IMR-90 (cell line): Measurements from ENCODE around the gene RIN1. TPM values are rescaled to one million over a fixed set of nuclear protein-coding genes. Genes with fewer than 3 reads are reported as not detected.

Source experiments
- ATAC-seq: fragments of 200-7000 bp; cut with Tn5 transposase; 2 replicates; pipeline ENCODE4 v1.9.1; 2020; ENCODE audit warnings: low read depth, mild to moderate bottlenecking, moderate library complexity
- BruUV-seq: library from RNA; stranded (reverse); fragments of 400-500 nt; replicated peaks from 2 replicates; lab custom pipeline; 2021; lab: Mats Ljungman, UMichigan
- CTCF ChIA-PET: fragments of 300-600 bp; formaldehyde crosslinking; extraction: SDS; loops from one replicate; lab custom pipeline; 2021; ENCODE audit warnings: antibody characterized with exemption; lab: Yijun Ruan, JAX
- POLR2A ChIA-PET: fragments of 300-600 bp; sonication (Branson Sonifier 250); formaldehyde crosslinking; loops from one replicate; lab custom pipeline; 2022; ENCODE audit warnings: antibody characterized with exemption; ENCODE audit not compliant: unreplicated experiment; lab: Charles Lee
- DNase-seq: peaks from one replicate; pipeline ENCODE4 v3.0.0; 2013
- H2AFZ ChIP-seq: replicated peaks from 2 replicates; pipeline ENCODE3; 2013; ENCODE audit warnings: low read length, mild to moderate bottlenecking; ENCODE audit not compliant: poor library complexity
- H2AK5ac ChIP-seq: 2 replicates; pipeline ENCODE4 v1.6.1; 2013; ENCODE audit warnings: low read depth, low read length, inconsistent platforms
- H2AK9ac ChIP-seq: replicated peaks from 2 replicates; pipeline ENCODE3; 2013; ENCODE audit warnings: mild to moderate bottlenecking, low read depth, low read length, moderate library complexity; ENCODE audit not compliant: poor library complexity
- H2BK120ac ChIP-seq: 2 replicates; pipeline ENCODE4 v1.6.1; 2013; ENCODE audit warnings: low read depth, low read length, inconsistent platforms
- H2BK15ac ChIP-seq: 3 replicates; pipeline ENCODE4 v1.6.1; 2013; ENCODE audit warnings: low read depth, low read length, inconsistent platforms
- H2BK20ac ChIP-seq: 2 replicates; pipeline ENCODE4 v1.6.1; 2013; ENCODE audit warnings: low read depth, mild to moderate bottlenecking, inconsistent platforms, low read length, moderate library complexity
- H2BK5ac ChIP-seq: 2 replicates; pipeline ENCODE4 v1.6.1; 2013; ENCODE audit warnings: mild to moderate bottlenecking, low read depth, low read length, inconsistent platforms; ENCODE audit not compliant: poor library complexity, severe bottlenecking
- H3K14ac ChIP-seq: replicated peaks from 2 replicates; pipeline ENCODE4 v1.6.1; 2013; ENCODE audit warnings: low read depth, low read length, inconsistent platforms
- H3K18ac ChIP-seq: 2 replicates; pipeline ENCODE4 v1.6.1; 2013; ENCODE audit warnings: low read depth, low read length, control low read depth
- H3K23ac ChIP-seq: 2 replicates; pipeline ENCODE4 v1.6.1; 2013; ENCODE audit warnings: low read depth, low read length, inconsistent platforms
- H3K27ac ChIP-seq: 2 replicates; pipeline ENCODE4 v1.5.1; 2013; ENCODE audit warnings: mild to moderate bottlenecking, control low read depth, low read length; ENCODE audit not compliant: insufficient read depth
- H3K27me3 ChIP-seq: 2 replicates; pipeline ENCODE4 v1.6.1; 2013; ENCODE audit warnings: low read length; ENCODE audit not compliant: control insufficient read depth, insufficient read depth
- H3K36me3 ChIP-seq: 2 replicates; pipeline ENCODE4 v1.6.1; 2013; ENCODE audit warnings: low read length, mixed read lengths; ENCODE audit not compliant: control insufficient read depth, insufficient read depth
- H3K4ac ChIP-seq: 2 replicates; pipeline ENCODE4 v1.6.1; 2013; ENCODE audit warnings: low read depth, low read length, inconsistent platforms
- H3K4me1 ChIP-seq: 2 replicates; pipeline ENCODE4 v1.6.1; 2013; ENCODE audit warnings: low read length, mixed read lengths; ENCODE audit not compliant: control insufficient read depth, insufficient read depth
- H3K4me2 ChIP-seq: 2 replicates; pipeline ENCODE4 v1.6.1; 2013; ENCODE audit warnings: low read depth, mild to moderate bottlenecking, control low read depth, low read length, moderate library complexity
- H3K4me3 ChIP-seq: 2 replicates; pipeline ENCODE4 v1.5.1; 2013; ENCODE audit warnings: low read depth, mild to moderate bottlenecking, control low read depth, low read length, moderate library complexity; ENCODE audit not compliant: insufficient read depth
- H3K56ac ChIP-seq: 2 replicates; pipeline ENCODE4 v1.6.1; 2013; ENCODE audit warnings: low read length, inconsistent platforms; ENCODE audit not compliant: insufficient read depth; ENCODE audit errors: extremely low read depth
- H3K79me1 ChIP-seq, 2 experiments: 2 replicates each; pipeline ENCODE4 v1.6.1; 2013; ENCODE audit warnings: low read length in 2 of 2, inconsistent platforms in 1 of 2, low read depth in 1 of 2
- H3K9ac ChIP-seq: 2 replicates; pipeline ENCODE4 v1.6.1; 2013; ENCODE audit warnings: low read depth, low read length, control low read depth
- H3K9me1 ChIP-seq: 2 replicates; pipeline ENCODE4 v1.6.1; 2013; ENCODE audit warnings: low read length, inconsistent platforms; ENCODE audit not compliant: insufficient read depth
- H3K9me3 ChIP-seq: 2 replicates; pipeline ENCODE4 v1.6.1; 2013; ENCODE audit warnings: low read length; ENCODE audit not compliant: control insufficient read depth, insufficient read depth
- H4K20me1 ChIP-seq: 2 replicates; pipeline ENCODE4 v1.6.1; 2013; ENCODE audit warnings: low read length, inconsistent platforms; ENCODE audit not compliant: insufficient read depth
- H4K5ac ChIP-seq: 2 replicates; pipeline ENCODE4 v1.6.1; 2013; ENCODE audit warnings: mild to moderate bottlenecking, low read depth, low read length, control low read depth
- H4K8ac ChIP-seq, 2 experiments: 2 replicates each; pipeline ENCODE4 v1.6.1; 2013; ENCODE audit warnings: low read depth in 2 of 2, low read length in 2 of 2, control low read depth in 1 of 2, inconsistent platforms in 1 of 2
- H4K91ac ChIP-seq: 2 replicates; pipeline ENCODE4 v1.6.1; 2013; ENCODE audit warnings: low read depth, low read length, inconsistent platforms; ENCODE audit not compliant: insufficient read depth
- BHLHE40 ChIP-seq: fragments of 150-350 bp; IDR thresholded peaks from 2 replicates; pipeline ENCODE4 v1.6.1; 2016; ENCODE audit warnings: mild to moderate bottlenecking, low read depth, low read length
- CEBPB ChIP-seq: IDR thresholded peaks from 2 replicates; pipeline ENCODE4 v1.6.1; 2012; ENCODE audit warnings: low read depth, low read length, improper control_type of control experiment
- ELK1 ChIP-seq: fragments of 150-350 bp; IDR thresholded peaks from 2 replicates; pipeline ENCODE4 v1.6.1; 2016; ENCODE audit warnings: low read depth, mild to moderate bottlenecking, low read length, moderate library complexity, borderline replicate concordance
- MAFK ChIP-seq: IDR thresholded peaks from 2 replicates; pipeline ENCODE4 v1.6.1; 2012; ENCODE audit warnings: low read depth, low read length, improper control_type of control experiment
- RCOR1 ChIP-seq: IDR thresholded peaks from 2 replicates; pipeline ENCODE4 v1.6.1; 2012; ENCODE audit warnings: mild to moderate bottlenecking, low read length, improper control_type of control experiment; ENCODE audit not compliant: insufficient replicate concordance
- SMC3 ChIP-seq: fragments of 150-350 bp; IDR thresholded peaks from 2 replicates; pipeline ENCODE4 v1.6.1; 2016; ENCODE audit warnings: low read depth, mild to moderate bottlenecking, antibody characterized with exemption, low read length, moderate library complexity
- USF2 ChIP-seq: fragments of 150-350 bp; IDR thresholded peaks from 2 replicates; pipeline ENCODE4 v1.6.1; 2017; ENCODE audit warnings: mild to moderate bottlenecking, antibody characterized with exemption, low read length, low read depth
- WGBS, 2 experiments: methylation state at CpG; one replicate each; pipeline versions ENCODE4 v1.1.5 to v1.1.7; 2013; ENCODE audit warnings: missing lambda C conversion rate in 2 of 2; ENCODE audit not compliant: insufficient read length in 1 of 2; ENCODE audit errors: extremely low coverage in 2 of 2; 5-methylcytosine and 5-hydroxymethylcytosine counted together
- dilution Hi-C: fragments of 300-500 bp; cut with HindIII; formaldehyde crosslinking; loops from one replicate; pipeline ENCODE4 v1.14.3; 2018; ENCODE audit warnings: low sequenced_read_pairs; ENCODE audit not compliant: unreplicated experiment
- in situ Hi-C: fragments of 300-500 bp; cut with MboI; formaldehyde crosslinking; loops from 3 replicates; pipeline ENCODE4 v1.14.3; 2019; ENCODE audit warnings: low sequenced_read_pairs, inconsistent platforms, mixed read lengths
- intact Hi-C: fragments of 100-400 bp; cut with micrococcal nuclease; formaldehyde crosslinking; loops from 2 replicates; pipeline ENCODE4 v1.10.0; 2022
- polyA plus RNA-seq, 3 experiments: library from polyadenylated mRNA; depleted of rRNA; stranded (reverse); fragments of >200 nt; gene quantifications; 2 replicates each; pipeline ENCODE4 v1.2.3, GENCODE V29; 2012; ENCODE audit warnings: low replicate concordance in 1 of 3
- total RNA-seq: library from RNA; depleted of rRNA; stranded (reverse); fragments of >200 nt; gene quantifications from 2 replicates; pipeline ENCODE4 v1.2.3, GENCODE V29; 2012

Gene RIN1
- total and polyA plus RNA-seq, 2 of the 4 experiments (the other 2 are of a cell fraction) = 9.9 to 20.8 TPM

- H3K27ac ChIP-seq = peak overlapping the region; percentile 95
Measured at GRCh38 chr11:66326261-66327111, 9.7 kb downstream of the RIN1 start.

More at GRCh38 chr11:66326261-66327111, 9.7 kb downstream of the RIN1 start:
- BruUV-seq = no TSS peak
- Histone ChIP-seq H4K20me1 (no peaks in the 10 kb centered on the region), H2AK5ac (peak overlapping the region; percentile 100), H2BK120ac (peak overlapping the region; percentile 100), H3K18ac (peak overlapping the region; percentile 88), H2AFZ (peak overlapping the region; percentile 96), H3K9me3 (no peaks in the 10 kb centered on the region), H4K8ac (peak overlapping the region; percentile 81 to 100), H2BK5ac (peak overlapping the region; percentile 100), H4K91ac (peak overlapping the region; percentile 100), H4K5ac (peak overlapping the region; percentile 88), H3K4ac (peak overlapping the region; percentile 100), H3K9ac (peak overlapping the region; percentile 56), H3K36me3 (peaks cover 1% of the 10 kb centered on the region), H3K4me3 (no peak overlapping the region), H2BK20ac (peak overlapping the region; percentile 100), H3K4me1 (peaks cover 43% of the 10 kb centered on the region), H3K4me2 (peak overlapping the region; percentile 13; the same call in 1 of the 2 replicates), H2BK15ac (peak overlapping the region; percentile 100), H3K56ac (peak overlapping the region; percentile 90; the same call in 1 of the 2 replicates), H3K23ac (peak overlapping the region; percentile 93), H3K79me1 (peaks cover 0 to 38% of the 10 kb centered on the region in 2 experiments; a peak in 3 of 4 replicates), H3K27me3 (no peaks in the 10 kb centered on the region), H2AK9ac (peak overlapping the region; percentile 100), H3K14ac (peak overlapping the region; percentile 100), H3K9me1 (peaks cover 29% of the 10 kb centered on the region)
- TF ChIP-seq CEBPB = no peak
- TF ChIP-seq USF2 = no peak
- TF ChIP-seq BHLHE40 = peak; percentile 33; the same call in 1 of the 2 replicates
- no peak for TF ChIP-seq SMC3
- no peak for TF ChIP-seq RCOR1
- TF ChIP-seq ELK1 = no peak
- TF ChIP-seq MAFK = no peak
- no peak for DNase-seq
- ATAC-seq = peak; percentile 54
- in situ Hi-C loops (no loop called here), dilution Hi-C loops (no loop called here), intact Hi-C loops (no loop called here)
- ChIA-PET POLR2A (interaction anchor here (0.5 to 1.1 kb wide), 10 partner anchors 8 to 827 kb away, joined by 3 to 18 read pairs (median 4); partner anchors contain the start of genes CD248, RIN1, RNASEH2C and YIF1A), CTCF (interaction anchor here (0.6 to 1.0 kb wide), 4 partner anchors 13 to 62 kb away, joined by 4 read pairs; no protein-coding TSS in a partner anchor)
- 0% methylated on average over 5 of the region's 21 CpGs; no CpG with 5 or more reads in 1 of the 2 experiments for WGBS, 2 experiments
